A549 (cell line): ENCODE measurements around the gene ATL2. TPM values are rescaled to one million over a fixed set of nuclear protein-coding genes. Genes with fewer than 3 reads are reported as not detected.

Source experiments
- ATAC-seq, 2 experiments: fragments of 200-7000 bp in 1 of 2; fragments of >200 bp in 1 of 2; cut with Nextera tagmentation in 1 of 2; cut with Tn5 transposase in 1 of 2; 3 replicates each; pipeline versions ENCODE4 v1.8.0 to v1.9.1; 2018 to 2020; ENCODE audit warnings: mild to moderate bottlenecking in 1 of 2, moderate library complexity in 1 of 2
- CTCF ChIA-PET: fragments of 300-600 bp; sonication (Branson Sonifier 250); formaldehyde crosslinking; extraction: SDS; loops from one replicate; lab custom pipeline; 2021; ENCODE audit warnings: antibody characterized with exemption, inconsistent platforms; lab: Yijun Ruan, JAX
- POLR2A ChIA-PET: fragments of 350-600 bp; formaldehyde crosslinking; extraction: SDS; loops from one replicate; lab custom pipeline; 2021; ENCODE audit warnings: antibody characterized with exemption, inconsistent platforms; lab: Yijun Ruan, JAX
- DNase-seq, 2 experiments: peaks; one replicate each; pipeline versions ENCODE4 v3.0.0 to v3.0.0-alpha.2; 2011 to 2016; ENCODE audit warnings: low read depth in 1 of 2, low spot score in 1 of 2
- FAIRE-seq: peaks from 2 replicates; lab custom pipeline; 2011; peaks lifted over from hg19 to GRCh38; lab: Jason Lieb, UNC
- H3K27ac ChIP-seq, 2 experiments: fragments of >200 bp; sonication (Bioruptor Twin); formaldehyde crosslinking; 3 replicates each; pipeline ENCODE4 v1.5.1; 2016 to 2017
- H3K4me1 ChIP-seq: fragments of >200 bp; sonication (Bioruptor Twin); formaldehyde crosslinking; 3 replicates; pipeline ENCODE4 v1.6.1; 2016
- H3K4me2 ChIP-seq: fragments of >200 bp; sonication (Bioruptor Twin); formaldehyde crosslinking; 3 replicates; pipeline ENCODE4 v1.6.1; 2016
- H3K4me3 ChIP-seq: fragments of >200 bp; sonication (Bioruptor Twin); formaldehyde crosslinking; 3 replicates; pipeline ENCODE4 v1.5.1; 2016
- H3K9me3 ChIP-seq: fragments of >200 bp; sonication (Bioruptor Twin); formaldehyde crosslinking; 3 replicates; pipeline ENCODE4 v1.6.1; 2016
- CEBPB ChIP-seq, 2 experiments: fragments of >200 bp in 1 of 2; sonication (Bioruptor Twin) in 1 of 2; formaldehyde crosslinking in 1 of 2; IDR thresholded peaks; 2 replicates each; pipeline ENCODE4 v1.6.1; 2012 to 2016
- CHD4 ChIP-seq: fragments of 200-600 bp; sonication (generic); IDR thresholded peaks from 2 replicates; pipeline ENCODE4 v1.6.1; 2016; ENCODE audit warnings: antibody characterized with exemption, mild to moderate bottlenecking, borderline replicate concordance
- CTCF ChIP-seq: fragments of >200 bp; sonication (Bioruptor Twin); formaldehyde crosslinking; IDR thresholded peaks from 3 replicates; pipeline ENCODE4 v1.5.1; 2016
- EHF ChIP-seq: fragments of 250-450 bp; sonication (Bioruptor Pico); IDR thresholded peaks from 2 replicates; pipeline ENCODE4 v1.5.0; 2020; ENCODE audit warnings: mild to moderate bottlenecking
- FOSB ChIP-seq: fragments of 250-450 bp; sonication (Bioruptor Pico); IDR thresholded peaks from 2 replicates; pipeline ENCODE4 v1.5.0; 2020; ENCODE audit warnings: mild to moderate bottlenecking, moderate library complexity
- HOXB13 ChIP-seq: fragments of 250-450 bp; sonication (Bioruptor Pico); IDR thresholded peaks from 2 replicates; pipeline ENCODE4 v1.5.0; 2020; ENCODE audit warnings: low read depth, mild to moderate bottlenecking, moderate library complexity
- JUN ChIP-seq, 2 experiments: fragments of >200 bp; sonication (Bioruptor Twin); formaldehyde crosslinking; IDR thresholded peaks; 2 replicates in 1 of 2; 3 replicates in 1 of 2; pipeline ENCODE4 v1.6.1; 2016 to 2017
- KDM5A ChIP-seq: fragments of 200-600 bp; sonication (generic); IDR thresholded peaks from 2 replicates; pipeline ENCODE4 v1.6.1; 2016; ENCODE audit warnings: antibody characterized with exemption, mild to moderate bottlenecking
- MAFK ChIP-seq: fragments of 450-650 bp; IDR thresholded peaks from 2 replicates; pipeline ENCODE4 v1.6.1; 2014; ENCODE audit not compliant: partially characterized antibody
- MAZ ChIP-seq: fragments of 150-350 bp; IDR thresholded peaks from 2 replicates; pipeline ENCODE4 v1.6.1; 2014; ENCODE audit warnings: antibody characterized with exemption, low read depth, low read length, borderline replicate concordance
- PBX3 ChIP-seq: IDR thresholded peaks from 2 replicates; pipeline ENCODE4 v1.6.1; 2012
- PHF8 ChIP-seq: fragments of 200-600 bp; sonication (generic); IDR thresholded peaks from 2 replicates; pipeline ENCODE4 v1.6.1; 2016; ENCODE audit warnings: low read depth, mild to moderate bottlenecking, antibody characterized with exemption, moderate library complexity, borderline replicate concordance
- POLR2A ChIP-seq: IDR thresholded peaks from 2 replicates; pipeline ENCODE4 v1.6.1; 2012; ENCODE audit warnings: mild to moderate bottlenecking, low read length
- RAD21 ChIP-seq, 2 experiments: fragments of >200 bp in 1 of 2; sonication (Bioruptor Twin) in 1 of 2; formaldehyde crosslinking in 1 of 2; IDR thresholded peaks in 1 of 2; conservative IDR thresholded peaks in 1 of 2; 2 replicates in 1 of 2; 3 replicates in 1 of 2; pipeline ENCODE4 v1.6.1; 2012 to 2018; ENCODE audit warnings: inconsistent platforms in 1 of 2
- RFX5 ChIP-seq: fragments of 450-650 bp; IDR thresholded peaks from 2 replicates; pipeline ENCODE4 v1.7.1; 2014; ENCODE audit warnings: antibody characterized with exemption, mild to moderate bottlenecking, moderate library complexity
- SMC3 ChIP-seq: fragments of >200 bp; sonication (Bioruptor Twin); formaldehyde crosslinking; IDR thresholded peaks from 3 replicates; pipeline ENCODE4 v1.6.1; 2018; ENCODE audit warnings: inconsistent platforms
- TFCP2L1 ChIP-seq: fragments of 250-450 bp; sonication (Bioruptor Pico); IDR thresholded peaks from 2 replicates; pipeline ENCODE4 v1.5.0; 2021; ENCODE audit warnings: mild to moderate bottlenecking
- ZSCAN20 ChIP-seq: fragments of 250-450 bp; sonication (Bioruptor Pico); IDR thresholded peaks from 2 replicates; pipeline ENCODE4 v1.8.0; 2022; ENCODE audit warnings: mild to moderate bottlenecking, moderate library complexity
- WGBS: methylation state at CpG from one replicate; pipeline ENCODE4 v1.1.6; 2017; ENCODE audit errors: missing lambda C conversion rate; 5-methylcytosine and 5-hydroxymethylcytosine counted together
- polyA plus RNA-seq, 4 experiments: library from polyadenylated mRNA; depleted of rRNA in 3 of 4; stranded (reverse); fragments of >200 nt; fragmentation: RNase III in 1 of 4; extraction: RNeasy Plus Mini Kit Qiagen cat#74134 plus additional on column Dnase treatment in 1 of 4; gene quantifications; 2 replicates in 3 of 4; 3 replicates in 1 of 4; pipeline ENCODE4 v1.2.3, GENCODE V29; 2011 to 2017

Gene ATL2
- polyA plus RNA-seq, 2 of the 4 experiments (the other 2 are of a cell fraction) = 77.6 to 85.3 TPM

GRCh38 chr2:38245114-38245641 lies 131.9 kb downstream of the ATL2 start:
- DNase-seq = no peak
- no peak for TF ChIP-seq SMC3
- WGBS = 58% methylated on average over 5 of the region's 5 CpGs
- no peaks in the 10 kb centered on the region for H3K4me1 ChIP-seq
- H3K4me3 ChIP-seq = no peak overlapping the region
- no peak overlapping the region for H3K4me2 ChIP-seq
- H3K9me3 ChIP-seq = no peaks in the 10 kb centered on the region
- FAIRE-seq = no peak
- ChIA-PET POLR2A (no interaction called here), CTCF (interaction anchor here (1.1 to 1.7 kb wide), 3 partner anchors 12 to 830 kb away, joined by 3 to 5 read pairs (median 4); no protein-coding TSS in a partner anchor)
- ATAC-seq = no peak
- H3K27ac ChIP-seq = no peak overlapping the region

DNA sequence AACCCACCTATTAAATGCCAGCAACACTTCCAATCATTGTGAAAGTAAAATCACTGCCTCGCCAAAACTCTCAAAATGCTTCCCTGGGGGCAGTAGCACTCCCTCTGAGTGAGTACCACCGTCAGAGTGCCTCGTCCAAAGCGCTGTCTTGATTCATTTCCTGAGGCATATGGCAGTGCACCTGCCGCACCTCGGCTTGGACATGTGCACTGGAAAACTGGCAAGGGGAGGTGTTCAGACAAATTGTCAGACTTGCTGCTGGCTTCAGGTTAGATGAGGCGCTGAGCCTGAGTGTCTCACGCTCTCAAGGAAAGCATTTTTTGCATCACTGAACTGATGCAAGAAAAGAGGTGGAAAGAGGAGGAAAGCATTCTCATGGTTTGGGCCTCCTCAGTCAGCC lies 132.8 kb downstream of the ATL2 start:
- CTCF ChIA-PET = no interaction called here
- no peaks in the 10 kb centered on the region for H3K4me1 ChIP-seq
- no peaks in the 10 kb centered on the region for H3K9me3 ChIP-seq
- no peak overlapping the region for H3K4me3 ChIP-seq
- POLR2A ChIA-PET = no interaction called here
- no peak for TF ChIP-seq MAFK
- TF ChIP-seq MAZ = no peak
- TF ChIP-seq RFX5 = no peak
- no peak for TF ChIP-seq ZSCAN20 (CRISPR knock-in tag)
- no peak for TF ChIP-seq FOSB
- TF ChIP-seq TFCP2L1 (CRISPR knock-in tag) = no peak
- no peak for TF ChIP-seq SMC3
- TF ChIP-seq CEBPB (IDR thresholded peaks at IDR 0.05) = no peak
- TF ChIP-seq KDM5A = no peak
- TF ChIP-seq RAD21 (conservative IDR thresholded peaks at IDR 0.05 in 1 of 2, IDR thresholded peaks at IDR 0.05 in 1 of 2) = no peak
- TF ChIP-seq HOXB13 = no peak
- no peak for TF ChIP-seq JUN (IDR thresholded peaks at IDR 0.05)
- no peak for TF ChIP-seq CTCF
- TF ChIP-seq PHF8 = no peak
- no peak for TF ChIP-seq PBX3
- no peak for TF ChIP-seq EHF
- no peak for TF ChIP-seq CHD4
- TF ChIP-seq POLR2A = no peak
- ATAC-seq (no peak), DNase-seq (no peak), FAIRE-seq (no peak)
- WGBS = 68% methylated on average over 8 of the region's 8 CpGs
- no peak overlapping the region for H3K27ac ChIP-seq
- H3K4me2 ChIP-seq = no peak overlapping the region

Other genes with a start within 250 kb of the ATL2 start
- 67.5 and 73.8 TPM in 2 replicates for gene HNRNPLL, start 225.7 kb upstream of the ATL2 start, polyA plus RNA-seq (2011; rRNA removed)
- gene HNRNPLL, start 225.7 kb upstream of the ATL2 start, polyA plus RNA-seq (2017; fragmentation: RNase III; extraction: RNeasy Plus Mini Kit Qiagen cat#74134 plus additional on column Dnase treatment) = 36.5 to 39.3 TPM (median 39.0 TPM) in 3 replicates